MM.1S (cell line): Measurements from ENCODE around the gene CXCL3.

Experiments
- DNase-seq: peaks from one replicate; pipeline ENCODE4 v3.0.0-alpha.2; 2015
- H2AFZ ChIP-seq: fragments of 300-600 bp; sonication (generic); 2 replicates; pipeline ENCODE4 v1.6.0; 2016; ENCODE audit warnings: antibody characterized with exemption, low read length
- H3F3A ChIP-seq: fragments of 300-600 bp; sonication (generic); 2 replicates; pipeline ENCODE4 v1.6.1; 2016; ENCODE audit warnings: mild to moderate bottlenecking, antibody characterized with exemption, low read length, moderate library complexity, mixed read lengths; ENCODE audit not compliant: insufficient read depth
- H3K27ac ChIP-seq: fragments of 300-600 bp; sonication (generic); 2 replicates; pipeline ENCODE4 v1.5.1; 2016; ENCODE audit warnings: mild to moderate bottlenecking, low read length
- H3K27me3 ChIP-seq: fragments of 300-600 bp; sonication (generic); replicated peaks from 2 replicates; pipeline ENCODE4 v1.6.0; 2016; ENCODE audit warnings: low read length; ENCODE audit not compliant: insufficient read depth
- H3K36me3 ChIP-seq: fragments of 300-600 bp; sonication (generic); replicated peaks from 2 replicates; pipeline ENCODE4 v1.6.1; 2016; ENCODE audit warnings: mild to moderate bottlenecking, low read length, mixed read lengths; ENCODE audit not compliant: insufficient read depth
- H3K4me1 ChIP-seq: fragments of 300-600 bp; sonication (generic); 2 replicates; pipeline ENCODE4 v1.6.1; 2016; ENCODE audit warnings: low read length, mixed read lengths
- H3K4me2 ChIP-seq: fragments of 300-600 bp; sonication (generic); 2 replicates; pipeline ENCODE4 v1.6.0; 2016; ENCODE audit warnings: low read depth, low read length
- H3K4me3 ChIP-seq: fragments of 300-600 bp; sonication (generic); 2 replicates; pipeline ENCODE4 v1.5.1; 2016; ENCODE audit warnings: low read length, mixed read lengths
- H3K79me2 ChIP-seq: fragments of 300-600 bp; sonication (generic); 2 replicates; pipeline ENCODE4 v1.6.1; 2016; ENCODE audit warnings: mixed run types, low read length, mixed read lengths
- H3K9ac ChIP-seq: fragments of 300-600 bp; sonication (generic); 2 replicates; pipeline ENCODE4 v1.6.1; 2016; ENCODE audit warnings: low read length, mixed read lengths
- H3K9me2 ChIP-seq: fragments of 300-600 bp; sonication (generic); replicated peaks from 2 replicates; pipeline ENCODE4 v1.6.1; 2016; ENCODE audit warnings: mild to moderate bottlenecking, low read length, mixed read lengths; ENCODE audit not compliant: insufficient read depth
- H3K9me3 ChIP-seq: fragments of 300-600 bp; sonication (generic); replicated peaks from 2 replicates; pipeline ENCODE4 v1.6.1; 2016; ENCODE audit warnings: mild to moderate bottlenecking, low read length, mixed read lengths; ENCODE audit not compliant: insufficient read depth
- H4K20me1 ChIP-seq: fragments of 300-600 bp; sonication (generic); 2 replicates; pipeline ENCODE4 v1.6.1; 2016; ENCODE audit warnings: mild to moderate bottlenecking, low read length, moderate library complexity, mixed read lengths; ENCODE audit not compliant: insufficient read depth
- CTCF ChIP-seq: fragments of 300-600 bp; sonication (generic); IDR thresholded peaks from 2 replicates; pipeline ENCODE4 v1.5.1; 2016; ENCODE audit warnings: antibody characterized with exemption, low read length, mixed read lengths
- EZH2 ChIP-seq: fragments of 300-600 bp; sonication (generic); optimal IDR thresholded peaks from 2 replicates; pipeline ENCODE3; 2017; ENCODE audit warnings: low read depth, mild to moderate bottlenecking, antibody characterized with exemption, low read length, mixed read lengths
- EZH2phosphoT487 ChIP-seq: fragments of 300-600 bp; sonication (generic); IDR thresholded peaks from 2 replicates; pipeline ENCODE4 v1.6.1; 2018; ENCODE audit warnings: antibody characterized with exemption, low read length

Gene CXCL3

GRCh38 chr4:74038425-74039314 is at the start of gene CXCL3:
Gene CXCL3 (minus strand): TSS chr4:74038689. CDS start chr4:74038611, 78 bp downstream.
- Histone ChIP-seq H3K4me1 (no peaks in the 10 kb centered on the region), H3K9me3 (no peaks in the 10 kb centered on the region), H3K27ac (no peak within 1 kb of the TSS), H3K27me3 (no peaks in the 10 kb centered on the region), H3K4me3 (peak within 1 kb of the TSS; percentile 69), H3K9me2 (no peaks in the 10 kb centered on the region), H3K4me2 (peak within 1 kb of the TSS; percentile 56), H4K20me1 (no peaks in the 10 kb centered on the region), H3K79me2 (no peaks in the 10 kb centered on the region), H3K36me3 (no peaks in the 10 kb centered on the region), H3F3A (no peaks in the 10 kb centered on the region), H2AFZ (peak within 1 kb of the TSS; percentile 86), H3K9ac (peak within 1 kb of the TSS; percentile 18; the same call in 1 of the 2 replicates)
- DNase-seq = no peak
- TF ChIP-seq CTCF (peak; percentile 25), EZH2phosphoT487 (no peak)

- no peaks in the 10 kb centered on the region for H3F3A ChIP-seq
- H3K36me3 ChIP-seq = no peaks in the 10 kb centered on the region
- TF ChIP-seq EZH2phosphoT487 = no peak
- no peaks in the 10 kb centered on the region for H3K79me2 ChIP-seq
- no peak overlapping the region for H2AFZ ChIP-seq
- H3K27ac ChIP-seq = no peak overlapping the region
- H3K9me2 ChIP-seq = no peaks in the 10 kb centered on the region
- H3K9ac ChIP-seq = no peak overlapping the region
- no peak overlapping the region for H3K4me2 ChIP-seq
- H3K4me1 ChIP-seq = no peaks in the 10 kb centered on the region
- H3K27me3 ChIP-seq = no peaks in the 10 kb centered on the region
- no peak overlapping the region for H3K4me3 ChIP-seq
- DNase-seq = no peak
- H4K20me1 ChIP-seq = no peaks in the 10 kb centered on the region
- no peaks in the 10 kb centered on the region for H3K9me3 ChIP-seq
Measured at GRCh38 chr4:74087481-74087880, 49.0 kb upstream of the CXCL3 start.

- Histone ChIP-seq H4K20me1 (no peaks in the 10 kb centered on the region), H3K36me3 (no peaks in the 10 kb centered on the region), H3K4me1 (no peaks in the 10 kb centered on the region), H3K9me3 (no peaks in the 10 kb centered on the region), H3K9ac (no peak overlapping the region), H3K27ac (no peak overlapping the region), H2AFZ (no peak overlapping the region), H3F3A (no peaks in the 10 kb centered on the region), H3K4me3 (no peak overlapping the region), H3K4me2 (no peak overlapping the region), H3K27me3 (no peaks in the 10 kb centered on the region), H3K79me2 (no peaks in the 10 kb centered on the region), H3K9me2 (no peaks in the 10 kb centered on the region)
- TF ChIP-seq CTCF (no peak), EZH2 (no peak), EZH2phosphoT487 (no peak)
- DNase-seq = no peak
Measured at GRCh38 chr4:74085669-74086068, 47.2 kb upstream of the CXCL3 start.

- Histone ChIP-seq H3F3A (no peaks in the 10 kb centered on the region), H3K4me1 (no peaks in the 10 kb centered on the region), H3K9me3 (no peaks in the 10 kb centered on the region)
Measured at GRCh38 chr4:74084984-74085383, 46.5 kb upstream of the CXCL3 start.

More at GRCh38 chr4:74084984-74085383, 46.5 kb upstream of the CXCL3 start:
- no peak overlapping the region for H3K9ac ChIP-seq
- no peak overlapping the region for H3K27ac ChIP-seq
- H3K27me3 ChIP-seq = no peaks in the 10 kb centered on the region
- no peak overlapping the region for H2AFZ ChIP-seq
- H3K79me2 ChIP-seq = no peaks in the 10 kb centered on the region
- H3K36me3 ChIP-seq = no peaks in the 10 kb centered on the region
- TF ChIP-seq CTCF = no peak
- TF ChIP-seq EZH2phosphoT487 = no peak
- no peak for TF ChIP-seq EZH2
- no peak for DNase-seq
- H3K4me3 ChIP-seq = no peak overlapping the region
- H3K9me2 ChIP-seq = no peaks in the 10 kb centered on the region
- no peaks in the 10 kb centered on the region for H4K20me1 ChIP-seq
- H3K4me2 ChIP-seq = no peak overlapping the region
